GM21360 (cell line): ENCODE measurements around the gene AFG1L.
"Not testable (repeated sequence)": the region's sequence is repeated elsewhere in the genome, so short reads cannot be mapped to it uniquely, and the experiment has no call there.

Experiments used
- ATAC-seq: cut with Tn5 transposase; IDR thresholded peaks from one replicate; pipeline ENCODE4 v1.9.1; 2021; ENCODE audit warnings: mild to moderate bottlenecking, moderate library complexity; ENCODE audit not compliant: unreplicated experiment

Gene AFG1L

GRCh38 chr6:108449717-108450116 lies 154.9 kb downstream of the AFG1L start:
- ATAC-seq = not testable (repeated sequence)

- ATAC-seq = no peak
These were observed 157.0 kb downstream of the AFG1L start for GRCh38 chr6:108451816-108452215.

- ATAC-seq = no peak
These were observed 157.9 kb downstream of the AFG1L start for GRCh38 chr6:108452711-108453195.

- no peak for ATAC-seq
These were observed 158.8 kb downstream of the AFG1L start for GRCh38 chr6:108453601-108454185.

GRCh38 chr6:108454356-108454755 lies 159.5 kb downstream of the AFG1L start:
- ATAC-seq = no peak

GRCh38 chr6:108455688-108456087 lies 160.8 kb downstream of the AFG1L start:
- ATAC-seq = no peak

- ATAC-seq = no peak
These were observed 168.9 kb downstream of the AFG1L start for GRCh38 chr6:108463784-108464183.

- ATAC-seq = no peak
These were observed 169.7 kb downstream of the AFG1L start for GRCh38 chr6:108464418-108465097.

GRCh38 chr6:108465098-108465495 lies 170.2 kb downstream of the AFG1L start:
- ATAC-seq = no peak

- no peak for ATAC-seq
These were observed 173.5 kb downstream of the AFG1L start for GRCh38 chr6:108468346-108468745.

GRCh38 chr6:108469316-108469715 lies 174.5 kb downstream of the AFG1L start:
- no peak for ATAC-seq

- no peak for ATAC-seq
These were observed 178.3 kb downstream of the AFG1L start for GRCh38 chr6:108473197-108473596.

GRCh38 chr6:108476376-108476775 lies 181.5 kb downstream of the AFG1L start:
- no peak for ATAC-seq

GRCh38 chr6:108476847-108477430 lies 182.1 kb downstream of the AFG1L start:
- no peak for ATAC-seq

GRCh38 chr6:108482559-108482958 lies 187.7 kb downstream of the AFG1L start:
- no peak for ATAC-seq

GRCh38 chr6:108484016-108484415 lies 189.2 kb downstream of the AFG1L start:
- ATAC-seq = no peak

- ATAC-seq = no peak
These were observed 194.8 kb downstream of the AFG1L start for GRCh38 chr6:108489699-108490098.

- no peak for ATAC-seq
These were observed 197.4 kb downstream of the AFG1L start for GRCh38 chr6:108492131-108492766.

- no peak for ATAC-seq
These were observed 199.6 kb downstream of the AFG1L start for GRCh38 chr6:108494434-108494833.

GRCh38 chr6:108497883-108498282 lies 203.0 kb downstream of the AFG1L start:
- no peak for ATAC-seq

- ATAC-seq = no peak
These were observed 206.7 kb downstream of the AFG1L start for GRCh38 chr6:108501559-108501958.

- ATAC-seq = no peak
These were observed 208.0 kb downstream of the AFG1L start for GRCh38 chr6:108502832-108503231.
